GM19239 (cell line): ENCODE data around the gene GLS.

Experiments used
- DNase-seq: peaks from one replicate; pipeline ENCODE4 v3.0.0; 2011; ENCODE audit warnings: low spot score; ENCODE audit not compliant: insufficient read length
- FAIRE-seq: peaks from 2 replicates; lab custom pipeline; 2011; peaks lifted over from hg19 to GRCh38; lab: Jason Lieb, UNC

GLS gene

GRCh38 chr2:190961918-190962487, 81.4 kb downstream of the GLS start:
- DNase-seq, result no peak

GRCh38 chr2:190963088-190963487, 82.5 kb downstream of the GLS start:
- FAIRE-seq (no peak), DNase-seq (no peak)

More at GRCh38 chr2:190961918-190962487, 81.4 kb downstream of the GLS start:
- FAIRE-seq, result peak; percentile 48

- FAIRE-seq, result no peak
Observed at GRCh38 chr2:190964170-190964795, 83.7 kb downstream of the GLS start.

GRCh38 chr2:190965580-190966222, 85.1 kb downstream of the GLS start:
- DNase-seq (no peak), FAIRE-seq (peak; percentile 67)

More at GRCh38 chr2:190964170-190964795, 83.7 kb downstream of the GLS start:
- no peak for DNase-seq

- DNase-seq (no peak), FAIRE-seq (no peak)
Observed at GRCh38 chr2:190968522-190968921, 87.9 kb downstream of the GLS start.

GRCh38 chr2:190970160-190970559, 89.5 kb downstream of the GLS start:
- no peak for FAIRE-seq

GRCh38 chr2:190970873-190971506, 90.4 kb downstream of the GLS start:
- no peak for DNase-seq
- FAIRE-seq, result no peak

More at GRCh38 chr2:190970160-190970559, 89.5 kb downstream of the GLS start:
- no peak for DNase-seq

GRCh38 chr2:190972213-190972612, 91.6 kb downstream of the GLS start:
- FAIRE-seq, result no peak
- no peak for DNase-seq

GRCh38 chr2:190972846-190973245, 92.2 kb downstream of the GLS start:
- no peak for FAIRE-seq

GRCh38 chr2:190973262-190973661, 92.6 kb downstream of the GLS start:
- FAIRE-seq (no peak), DNase-seq (no peak)

More at GRCh38 chr2:190972846-190973245, 92.2 kb downstream of the GLS start:
- DNase-seq, result no peak

GRCh38 chr2:190973726-190974628, 93.4 kb downstream of the GLS start:
- no peak for DNase-seq
- no peak for FAIRE-seq

- DNase-seq (no peak), FAIRE-seq (no peak)
Observed at GRCh38 chr2:190974629-190975361, 94.2 kb downstream of the GLS start.

GRCh38 chr2:190976521-190976920, 95.9 kb downstream of the GLS start:
- FAIRE-seq (no peak), DNase-seq (no peak)

GRCh38 chr2:190977505-190977904, 96.9 kb downstream of the GLS start:
- DNase-seq (no peak), FAIRE-seq (no peak)

GRCh38 chr2:190978389-190979053, 97.9 kb downstream of the GLS start:
- FAIRE-seq, result no peak
- DNase-seq, result no peak

- no peak for FAIRE-seq
- DNase-seq, result no peak
Observed at GRCh38 chr2:190979906-190980629, 99.4 kb downstream of the GLS start.

GRCh38 chr2:190980630-190981209, 100.1 kb downstream of the GLS start:
- DNase-seq (no peak), FAIRE-seq (no peak)

- no peak for FAIRE-seq
- no peak for DNase-seq
Observed at GRCh38 chr2:190981333-190981732, 100.7 kb downstream of the GLS start.
